Tibial artery (tissue), 4 donors: ENCODE measurements around the gene SNX17.

ENCODE experiments used
- DNase-seq, 2 donors: peaks; one replicate each; pipeline ENCODE4 v3.0.0-alpha.2; 2019
- H3K27ac ChIP-seq, 2 donors: fragments of 200-600 bp; sonication (generic) in 1 of 2; 1 replicate in 1 of 2; 2 replicates in 1 of 2; pipeline ENCODE4 v1.5.1; 2018 to 2019; ENCODE audit warnings: mild to moderate bottlenecking in 1 of 2
- H3K27me3 ChIP-seq, 2 donors: fragments of 200-600 bp; sonication (generic) in 1 of 2; one replicate each; pipeline versions ENCODE4 v1.5.1 to v1.6.0; 2016 to 2019
- H3K36me3 ChIP-seq, 3 donors: fragments of 200-600 bp; sonication (generic) in 2 of 3; one replicate each; pipeline ENCODE4 v1.5.1; 2016 to 2019; ENCODE audit warnings: mild to moderate bottlenecking in 2 of 3
- H3K4me1 ChIP-seq, 4 donors: fragments of 200-600 bp; sonication (generic) in 2 of 4; 1 replicate in 3 of 4; 2 replicates in 1 of 4; pipeline ENCODE4 v1.5.1; 2016 to 2019
- H3K4me3 ChIP-seq, 2 donors: fragments of 200-600 bp; sonication (generic) in 1 of 2; 1 replicate in 1 of 2; 2 replicates in 1 of 2; pipeline ENCODE4 v1.5.1; 2018 to 2019; ENCODE audit warnings: mild to moderate bottlenecking in 2 of 2
- H3K9me3 ChIP-seq, 3 donors: fragments of 200-600 bp; sonication (generic) in 1 of 3; one replicate each; pipeline ENCODE4 v1.5.1; 2016 to 2019
- CTCF ChIP-seq, 2 experiments: fragments of 200-600 bp in 1 of 2; fragments of 450-650 bp in 1 of 2; IDR thresholded peaks; one replicate each; pipeline ENCODE4 v1.5.1; 2017 to 2019; ENCODE audit warnings: antibody characterized with exemption in 2 of 2, mild to moderate bottlenecking in 1 of 2, moderate library complexity in 1 of 2
- intact Hi-C: fragments of 100-400 bp; cut with DNase I; formaldehyde crosslinking; loops from one replicate; pipeline ENCODE4 v1.15.0; 2023; ENCODE audit warnings: low total_unique reads

Gene SNX17

GRCh38 chr2:27323596-27324285 lies 46.7 kb upstream of the SNX17 start:
- no peak for TF ChIP-seq CTCF (IDR thresholded peaks at IDR 0.05)
- no peaks in the 10 kb centered on the region for H3K9me3 ChIP-seq
- H3K27me3 ChIP-seq, result no peaks in the 10 kb centered on the region
- peak overlapping the region; percentile 60 to 68 for H3K4me3 ChIP-seq
- peaks cover 0 to 25% (median 16%) of the 10 kb centered on the region in 4 donors for H3K4me1 ChIP-seq
- DNase-seq, result no peak
- peak overlapping the region; percentile 81 to 90 for H3K27ac ChIP-seq
- intact Hi-C loops, result no loop called here
- H3K36me3 ChIP-seq, result peaks cover 24 to 28% (median 27%) of the 10 kb centered on the region in 3 donors

- no peak for TF ChIP-seq CTCF (IDR thresholded peaks at IDR 0.05)
- Histone ChIP-seq H3K9me3 (no peaks in the 10 kb centered on the region), H3K27me3 (no peaks in the 10 kb centered on the region), H3K36me3 (peaks cover 32 to 37% (median 37%) of the 10 kb centered on the region in 3 donors), H3K4me1 (peaks cover 0 to 25% (median 16%) of the 10 kb centered on the region in 4 donors), H3K4me3 (no peak overlapping the region), H3K27ac (no peak overlapping the region)
- DNase-seq, result no peak
- intact Hi-C loops, result no loop called here
Measured at GRCh38 chr2:27324720-27325119, 45.7 kb upstream of the SNX17 start.

- TF ChIP-seq CTCF (IDR thresholded peaks at IDR 0.05), result no peak
- Histone ChIP-seq H3K4me3 (no peak overlapping the region), H3K4me1 (no peaks in the 10 kb centered on the region), H3K36me3 (peaks cover 84 to 99% (median 90%) of the 10 kb centered on the region in 3 donors), H3K9me3 (no peaks in the 10 kb centered on the region), H3K27me3 (no peaks in the 10 kb centered on the region), H3K27ac (no peak overlapping the region)
- no peak for DNase-seq
- intact Hi-C loops, result no loop called here
Measured at GRCh38 chr2:27335311-27335710, 35.1 kb upstream of the SNX17 start.

GRCh38 chr2:27336173-27336572 lies 34.2 kb upstream of the SNX17 start:
- intact Hi-C loops, result no loop called here
- no peak for DNase-seq
- Histone ChIP-seq H3K4me3 (no peak overlapping the region), H3K27ac (no peak overlapping the region), H3K36me3 (peaks cover 84 to 99% (median 92%) of the 10 kb centered on the region in 3 donors), H3K4me1 (no peaks in the 10 kb centered on the region), H3K27me3 (no peaks in the 10 kb centered on the region), H3K9me3 (no peaks in the 10 kb centered on the region)
- TF ChIP-seq CTCF (IDR thresholded peaks at IDR 0.05), result no peak

GRCh38 chr2:27347641-27348040 lies 22.8 kb upstream of the SNX17 start:
- TF ChIP-seq CTCF (IDR thresholded peaks at IDR 0.05), result no peak
- Histone ChIP-seq H3K36me3 (peaks cover 0 to 19% (median 15%) of the 10 kb centered on the region in 3 donors), H3K27me3 (no peaks in the 10 kb centered on the region), H3K4me3 (no peak overlapping the region), H3K27ac (no peak overlapping the region), H3K4me1 (peaks cover 0 to 4% (median 0%) of the 10 kb centered on the region in 4 donors), H3K9me3 (no peaks in the 10 kb centered on the region)
- no peak for DNase-seq
- intact Hi-C loops, result no loop called here
